GM19467 (cell line): Measurements from ENCODE around the gene AARS2.
"Not testable (repeated sequence)": the region's sequence is repeated elsewhere in the genome, so short reads cannot be mapped to it uniquely, and the experiment has no call there.

Experiments
- ATAC-seq: cut with Tn5 transposase; IDR thresholded peaks from one replicate; pipeline ENCODE4 v1.9.1; 2021; ENCODE audit warnings: mild to moderate bottlenecking, moderate library complexity; ENCODE audit not compliant: unreplicated experiment

AARS2 gene

GRCh38 chr6:44312901-44313788 lies at the start of gene AARS2:
AARS2 (minus strand) TSS chr6:44313347; CDS start chr6:44313323, 24 bp downstream.
- peak; percentile 85 for ATAC-seq

- ATAC-seq: no peak
These were observed 48.8 kb upstream of the AARS2 start for GRCh38 chr6:44361947-44362346.

DNA sequence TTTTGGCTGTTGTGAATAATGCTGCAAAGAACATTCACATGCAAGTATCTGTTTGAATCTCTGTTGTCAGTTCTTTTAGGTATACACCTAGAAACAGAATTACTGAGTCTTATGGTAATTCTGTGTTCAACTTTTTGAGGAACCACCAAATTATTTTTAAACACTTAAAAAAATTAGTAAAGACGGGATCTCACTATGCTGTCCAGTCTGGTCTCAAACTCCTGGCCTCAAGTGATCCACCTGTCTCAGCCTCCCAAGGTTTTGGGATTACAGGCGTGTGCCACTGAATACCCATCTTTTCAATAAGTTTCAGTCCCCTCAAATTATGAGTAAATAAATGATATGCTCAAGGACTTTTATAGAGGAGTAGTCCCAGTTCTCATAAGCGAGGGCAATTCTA lies 46.8 kb upstream of the AARS2 start:
- ATAC-seq: no peak

DNA sequence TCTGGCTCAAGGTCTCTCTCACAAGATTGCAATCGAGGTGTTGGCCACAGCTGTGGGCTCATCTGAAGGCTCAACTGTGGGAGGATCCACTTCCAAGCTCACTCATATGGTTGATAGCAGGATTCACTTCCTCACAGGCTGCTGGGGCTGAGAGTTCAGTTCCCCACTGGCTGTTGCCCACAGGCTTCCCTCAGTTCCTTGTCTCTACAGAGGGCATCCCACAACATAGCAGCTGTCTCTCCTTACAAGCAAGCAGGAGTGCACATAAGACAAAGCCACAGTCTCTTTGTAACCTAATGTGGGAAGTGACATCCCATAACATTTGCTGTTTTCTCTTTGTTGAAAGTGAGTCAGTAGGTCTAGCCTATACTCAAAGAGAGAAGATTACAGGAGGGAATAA lies 43.3 kb upstream of the AARS2 start:
- ATAC-seq: no peak

DNA sequence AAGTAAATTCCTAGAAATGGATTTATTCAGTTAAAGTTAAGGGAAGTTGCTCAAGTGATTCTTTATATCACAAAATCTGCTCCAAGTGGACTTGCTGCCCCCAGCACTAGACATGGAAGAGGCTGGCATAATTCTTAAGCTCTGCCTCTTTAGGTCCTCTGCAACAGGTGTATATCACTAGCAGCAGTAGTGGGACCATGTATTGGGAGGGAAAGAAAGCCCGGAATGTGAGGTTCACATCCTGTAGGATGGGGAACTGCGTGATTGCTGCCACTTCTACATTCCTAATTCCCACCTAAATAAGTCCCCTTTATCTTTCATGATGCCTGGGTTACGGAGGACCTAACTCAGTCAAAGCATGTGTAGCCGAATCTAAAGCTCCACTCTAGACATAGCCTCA lies 42.5 kb upstream of the AARS2 start:
- ATAC-seq: no peak

- no peak for ATAC-seq
These were observed 40.2 kb upstream of the AARS2 start for GRCh38 chr6:44353336-44353735.

DNA sequence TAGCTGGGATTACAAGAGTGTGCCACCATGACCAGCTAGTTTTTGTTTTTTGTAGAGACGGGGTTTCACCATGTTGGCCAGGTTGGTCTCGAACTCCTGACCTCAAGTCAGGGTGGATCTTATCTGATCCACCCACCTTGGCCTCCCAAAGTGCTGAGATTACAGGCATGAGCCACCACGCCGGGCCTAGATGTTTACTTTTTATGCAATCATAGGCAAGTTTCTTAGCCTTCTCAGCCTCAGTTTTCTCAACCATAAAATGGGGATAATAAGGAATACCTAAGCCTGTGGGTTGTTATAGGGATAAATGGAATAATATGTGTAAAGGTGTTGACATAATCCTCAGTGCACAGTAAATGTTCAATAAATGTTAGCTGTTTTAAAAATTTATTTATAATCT lies 39.1 kb upstream of the AARS2 start:
- ATAC-seq: no peak

- not testable (repeated sequence) for ATAC-seq
These were observed 37.5 kb upstream of the AARS2 start for GRCh38 chr6:44350650-44350994.

DNA sequence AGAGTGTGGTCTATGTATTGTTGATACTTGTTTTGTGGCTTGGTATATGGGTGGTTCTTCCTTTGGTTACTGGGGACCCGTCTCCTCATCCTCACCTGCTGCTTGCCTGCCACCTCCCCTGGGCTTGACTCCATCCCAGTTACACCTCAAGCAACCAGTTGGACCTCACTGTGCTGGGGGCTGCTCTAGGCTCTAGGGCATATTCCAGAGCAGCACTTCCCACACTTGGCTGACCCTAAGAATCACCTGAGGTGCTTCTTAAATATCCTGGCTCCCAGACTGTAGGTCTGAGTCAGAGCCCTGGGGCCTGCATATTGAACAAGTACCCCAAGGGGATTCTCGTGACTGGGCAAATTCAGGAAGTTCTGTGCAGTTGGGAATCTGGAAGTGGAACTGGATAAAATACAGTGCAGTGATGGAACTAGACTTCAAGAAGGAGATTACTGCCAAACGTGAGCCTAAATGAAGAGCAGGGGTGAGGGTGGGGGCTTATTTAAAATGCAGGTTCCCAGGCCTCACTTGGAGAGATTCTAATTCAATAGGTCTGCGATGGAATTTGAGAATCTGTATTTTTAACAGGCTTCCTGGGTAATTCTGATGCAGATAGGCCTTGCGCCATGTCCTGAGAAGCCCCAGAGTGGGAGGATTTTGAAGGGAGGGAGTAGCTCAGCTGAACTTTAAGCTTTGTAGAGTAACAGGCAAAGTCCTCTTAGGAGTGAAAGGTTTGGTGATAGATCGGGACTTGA lies 36.9 kb upstream of the AARS2 start:
- ATAC-seq: no peak

- not testable (repeated sequence) for ATAC-seq
These were observed 33.7 kb upstream of the AARS2 start for GRCh38 chr6:44346818-44347217.

DNA sequence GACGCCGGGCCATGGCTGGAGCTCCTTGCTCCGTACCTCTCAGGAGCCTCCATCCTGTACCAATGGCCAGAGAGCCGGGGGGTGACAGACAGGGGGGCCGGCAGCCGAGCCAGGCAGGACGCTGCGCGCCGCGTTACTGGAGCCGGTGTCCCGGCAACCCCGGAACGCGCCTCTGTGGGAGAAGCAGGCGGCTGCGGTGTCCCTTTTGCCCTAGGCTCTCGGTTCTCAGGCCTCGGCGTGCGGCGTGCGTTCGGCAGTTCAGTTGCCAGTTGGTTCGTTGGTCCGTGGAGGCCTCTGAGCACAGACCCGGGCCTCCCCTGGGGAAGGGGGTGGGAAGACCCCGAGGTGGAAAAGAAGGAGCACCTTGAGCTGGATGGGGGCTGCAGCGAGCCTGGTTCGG lies 29.3 kb upstream of the AARS2 start, which contains the start of gene SPATS1:
Gene SPATS1, plus strand, starts transcription at position 162 of the 400 bp plus-strand sequence. CDS start 446 bp downstream, outside the sequence.
- no peak for ATAC-seq

DNA sequence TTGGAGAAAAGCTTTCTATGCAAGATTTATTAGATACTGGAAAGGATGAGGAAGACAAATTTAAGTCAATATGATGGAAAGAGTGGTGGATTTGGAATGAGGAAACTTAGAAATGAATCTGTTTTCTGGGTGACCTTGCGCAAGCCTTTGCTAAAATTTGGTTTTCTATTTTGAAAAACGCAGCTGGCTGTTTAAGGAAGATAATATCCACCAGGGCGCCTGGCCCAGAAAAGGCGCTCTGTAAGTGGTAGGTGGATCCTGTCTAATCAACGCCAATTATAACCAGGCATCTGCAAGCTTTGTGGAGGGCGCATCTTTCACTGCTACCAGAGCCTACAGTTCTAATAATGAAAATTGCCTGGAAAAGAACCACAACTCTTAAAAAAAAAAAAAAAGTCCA lies 28.9 kb upstream of the AARS2 start:
- no peak for ATAC-seq

GRCh38 chr6:44341095-44341890 lies 28.1 kb upstream of the AARS2 start:
- ATAC-seq: no peak

DNA sequence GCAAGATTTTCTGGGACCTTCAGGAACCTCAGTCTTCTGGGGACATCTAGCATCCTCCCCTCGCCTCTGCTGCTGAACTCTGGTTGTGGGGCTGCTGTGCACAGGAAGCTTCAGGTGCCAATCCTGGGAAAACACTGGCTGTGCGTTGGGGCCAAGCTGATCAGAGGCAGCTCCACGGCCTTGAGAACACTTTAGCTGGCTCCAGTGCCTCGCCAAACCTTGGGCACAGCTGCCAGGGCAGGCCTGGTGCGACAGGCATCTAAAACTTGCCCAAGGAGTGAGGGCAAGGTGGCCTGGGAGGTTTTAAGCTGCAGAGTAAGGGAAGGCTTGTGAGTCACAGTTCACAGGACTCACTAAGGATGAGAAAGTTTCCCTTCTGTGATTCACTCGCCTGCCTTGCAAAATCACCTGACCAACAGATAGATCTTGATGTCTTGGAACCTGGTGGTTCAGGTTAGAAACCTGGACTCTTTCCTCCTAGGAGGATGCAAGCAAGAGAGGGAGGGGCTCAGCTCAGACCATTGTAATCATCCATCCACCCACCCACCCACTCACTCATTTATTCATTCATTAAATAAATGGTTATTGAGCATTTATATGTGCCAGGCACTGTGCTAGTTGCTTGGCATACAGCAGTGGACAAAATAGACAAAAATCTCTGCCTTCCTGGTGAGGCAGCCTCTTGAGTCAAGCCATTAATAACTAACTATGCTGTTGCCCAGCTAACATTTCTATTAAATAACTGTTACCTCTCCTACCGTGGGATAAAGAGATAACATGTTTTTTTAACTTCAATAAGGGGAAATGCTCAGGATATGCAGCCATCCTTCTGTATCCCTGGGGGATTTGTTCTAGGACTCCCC lies 26.8 kb upstream of the AARS2 start:
- ATAC-seq: no peak

DNA sequence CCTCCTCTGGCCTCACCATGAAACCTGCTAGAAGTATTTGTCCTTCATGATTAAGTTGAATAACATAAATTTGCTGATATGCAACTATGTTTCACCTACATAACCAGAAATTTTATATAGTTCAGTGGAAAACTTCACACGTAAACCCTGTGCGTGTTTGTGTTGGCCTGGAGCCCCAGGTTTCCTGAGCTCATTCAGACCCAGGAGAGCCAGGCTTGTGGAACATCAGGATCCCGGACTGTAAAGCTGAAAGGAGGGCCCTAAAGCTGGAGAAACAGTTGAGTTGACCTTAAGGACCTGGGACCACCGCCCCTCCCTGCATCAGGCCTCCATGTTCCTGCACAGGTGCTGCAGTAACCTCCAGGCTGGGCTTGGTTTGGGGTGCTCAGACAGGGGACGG lies 26.2 kb upstream of the AARS2 start:
- no peak for ATAC-seq

DNA sequence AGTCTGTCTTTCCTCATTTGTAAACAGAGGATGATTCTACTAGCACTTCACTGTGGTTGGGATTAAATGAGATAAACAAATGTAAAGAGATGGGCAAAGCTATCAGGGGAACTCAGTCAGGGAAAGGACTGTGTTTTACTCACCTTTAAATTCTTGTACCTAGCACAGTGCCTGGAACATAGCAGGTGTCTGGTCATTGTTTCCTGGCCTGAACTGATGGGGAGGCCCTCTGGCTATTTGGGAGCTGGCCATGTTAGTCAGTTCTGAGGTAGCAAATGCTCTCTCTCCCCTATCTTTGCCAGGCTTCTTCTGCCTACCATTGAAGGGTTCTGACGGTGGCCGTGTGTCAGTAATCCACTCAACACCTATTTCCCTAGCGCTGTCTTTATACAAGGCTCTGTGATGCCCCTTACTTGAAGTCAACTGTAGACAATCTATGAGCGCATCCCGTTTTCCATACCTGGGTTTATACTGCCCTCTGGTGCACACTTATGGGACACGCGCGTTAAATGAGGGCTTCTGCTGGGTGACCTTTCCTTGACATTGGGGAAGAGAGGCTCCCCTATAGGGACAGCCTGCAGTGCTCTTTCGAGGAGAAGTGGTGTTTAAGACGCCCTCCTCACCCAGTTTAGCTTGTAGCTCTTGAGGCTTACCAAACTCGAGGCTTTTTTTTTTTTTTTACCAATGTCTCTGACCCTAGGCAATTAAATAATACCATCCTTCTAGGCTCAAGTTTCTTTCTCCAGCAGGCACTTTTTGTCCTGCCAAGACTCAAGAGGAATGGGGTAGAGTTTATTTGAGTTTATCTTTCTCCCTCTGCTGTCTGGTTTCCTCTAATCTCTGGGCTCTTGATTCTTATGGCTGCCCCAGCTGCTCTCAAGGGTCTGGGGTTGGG lies 25.3 kb upstream of the AARS2 start:
- ATAC-seq: no peak

DNA sequence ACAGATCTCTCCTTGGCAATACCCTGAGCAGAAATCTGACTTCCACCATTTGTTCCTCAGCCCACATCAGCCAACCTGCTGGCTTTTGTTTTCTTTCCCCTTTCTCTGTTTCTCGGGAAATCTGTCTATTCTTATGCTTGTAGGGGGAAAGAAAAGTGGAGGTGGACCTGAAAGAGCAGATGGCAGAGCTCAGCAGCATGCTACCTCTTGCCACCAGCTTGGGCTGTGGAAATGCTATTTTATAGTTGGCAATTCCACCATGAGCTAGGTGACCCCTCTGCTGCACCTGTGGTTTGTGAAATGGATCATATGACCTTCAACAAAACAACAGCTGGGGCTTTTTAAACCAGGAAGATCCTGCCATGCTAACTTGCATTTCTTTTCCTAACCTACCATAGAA lies 22.5 kb upstream of the AARS2 start:
- no peak for ATAC-seq

DNA sequence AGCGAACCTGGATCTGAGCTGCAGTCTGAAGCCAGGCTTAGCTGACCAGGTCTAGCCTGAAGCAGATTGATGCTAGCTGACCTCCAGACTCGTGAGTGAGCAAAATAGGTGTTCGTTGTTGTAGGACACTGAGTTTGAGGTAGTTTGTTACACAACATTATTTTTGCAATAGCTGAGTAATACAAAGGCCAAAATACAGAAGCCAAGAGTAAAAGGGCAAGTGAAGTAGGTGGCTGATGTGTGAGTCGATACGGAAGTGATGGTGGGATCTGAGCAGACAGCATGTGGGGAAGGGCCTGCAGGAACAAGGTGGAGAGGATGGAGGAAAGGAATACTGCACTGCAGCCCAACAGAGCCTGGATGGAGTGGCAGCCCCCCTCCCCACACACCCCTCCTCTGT lies 20.8 kb upstream of the AARS2 start:
- no peak for ATAC-seq

DNA sequence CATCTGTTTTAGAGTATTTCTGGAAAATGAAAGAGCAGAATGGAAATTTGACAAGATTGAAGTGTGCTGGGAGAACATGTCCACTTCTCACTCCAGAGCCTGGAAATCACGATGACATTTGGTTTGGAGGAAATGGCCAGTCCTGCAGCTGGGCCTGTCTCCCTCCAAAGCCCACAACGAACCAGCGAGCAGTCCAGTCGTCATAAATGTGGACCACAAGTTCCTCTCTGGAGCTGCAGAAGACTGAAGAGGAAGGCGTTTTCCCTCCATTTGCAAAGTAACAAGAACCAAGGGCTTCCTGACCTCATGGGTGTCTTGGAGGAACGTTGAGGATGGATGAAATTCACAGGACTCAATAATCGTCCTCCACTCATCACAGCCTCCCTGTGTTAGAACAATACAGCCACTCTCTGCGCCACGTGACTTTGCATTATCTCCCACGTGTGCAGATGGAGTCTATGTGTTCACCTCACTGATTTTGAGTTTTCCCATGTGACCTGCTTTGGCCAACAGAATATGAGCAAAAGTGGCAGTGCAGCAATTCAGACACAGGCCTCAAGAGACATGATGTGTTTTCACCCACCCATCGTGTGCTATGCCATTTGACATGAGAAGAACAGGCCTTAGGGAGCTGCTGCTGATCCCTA lies 20.2 kb upstream of the AARS2 start:
- ATAC-seq: no peak
